ENCODE data around the gene THRSP.

GRCh38 chr11:78040691-78041379, 22.8 kb upstream of the THRSP start:
- TF ChIP-seq POLR2A (IDR thresholded peaks at IDR 0.05) (no peak), EP300 (IDR thresholded peaks at IDR 0.05) (no peak)
